Lower leg skin (tissue), 4 donors: ENCODE data around the gene NTSR1. TPM values are rescaled to one million over a fixed set of nuclear protein-coding genes. Genes with fewer than 3 reads are reported as not detected.

Experiments used
- DNase-seq, 2 donors: peaks; one replicate each; pipeline ENCODE4 v3.0.0-alpha.2; 2019; ENCODE audit warnings: low spot score in 2 of 2
- H3K4me3 ChIP-seq: fragments of 200-600 bp; sonication (generic); 2 replicates; pipeline ENCODE4 v1.5.1; 2017; ENCODE audit warnings: mild to moderate bottlenecking, low read depth; ENCODE audit not compliant: poor library complexity, severe bottlenecking
- POLR2A ChIP-seq, 2 donors: fragments of 450-650 bp; IDR thresholded peaks; one replicate each; pipeline ENCODE4 v1.6.1; 2016 to 2017; ENCODE audit warnings: antibody characterized with exemption in 2 of 2, mild to moderate bottlenecking in 1 of 2, moderate library complexity in 1 of 2
- WGBS, 2 donors: methylation state at CpG; one replicate each; pipeline ENCODE4 v1.1.5; 2018; 5-methylcytosine and 5-hydroxymethylcytosine counted together
- intact Hi-C: fragments of 100-400 bp; cut with DNase I; formaldehyde crosslinking; loops from one replicate; pipeline ENCODE4 v1.15.0; 2023; ENCODE audit warnings: low total_unique reads
- total RNA-seq, 4 donors: library from RNA; depleted of rRNA; stranded (reverse); fragments of >200 nt; gene quantifications; one replicate each; pipeline ENCODE4 v1.1.0, GENCODE V29; 2016
- TF ChIP-seq, protein P1 (sequence below), 3 donors: fragments of 450-650 bp; IDR thresholded peaks; one replicate each; pipeline ENCODE4 v1.5.1; 2016; ENCODE audit warnings: antibody characterized with exemption in 3 of 3, mild to moderate bottlenecking in 3 of 3, moderate library complexity in 2 of 3

The NTSR1 gene
- total RNA-seq, 4 donors from 2014 or later, result 0.07 to 0.61 (median 0.13) TPM; not detected in 1

- intact Hi-C loops, result no loop called here
- peak in 1 of 2 donors; percentile 54 for DNase-seq
- 36 to 55% methylated on average over 27 of the region's 27 CpGs for WGBS, 2 donors
- no peak overlapping the region for H3K4me3 ChIP-seq
- TF ChIP-seq POLR2A (IDR thresholded peaks at IDR 0.05), result no peak
- TF ChIP-seq, protein P1, sequence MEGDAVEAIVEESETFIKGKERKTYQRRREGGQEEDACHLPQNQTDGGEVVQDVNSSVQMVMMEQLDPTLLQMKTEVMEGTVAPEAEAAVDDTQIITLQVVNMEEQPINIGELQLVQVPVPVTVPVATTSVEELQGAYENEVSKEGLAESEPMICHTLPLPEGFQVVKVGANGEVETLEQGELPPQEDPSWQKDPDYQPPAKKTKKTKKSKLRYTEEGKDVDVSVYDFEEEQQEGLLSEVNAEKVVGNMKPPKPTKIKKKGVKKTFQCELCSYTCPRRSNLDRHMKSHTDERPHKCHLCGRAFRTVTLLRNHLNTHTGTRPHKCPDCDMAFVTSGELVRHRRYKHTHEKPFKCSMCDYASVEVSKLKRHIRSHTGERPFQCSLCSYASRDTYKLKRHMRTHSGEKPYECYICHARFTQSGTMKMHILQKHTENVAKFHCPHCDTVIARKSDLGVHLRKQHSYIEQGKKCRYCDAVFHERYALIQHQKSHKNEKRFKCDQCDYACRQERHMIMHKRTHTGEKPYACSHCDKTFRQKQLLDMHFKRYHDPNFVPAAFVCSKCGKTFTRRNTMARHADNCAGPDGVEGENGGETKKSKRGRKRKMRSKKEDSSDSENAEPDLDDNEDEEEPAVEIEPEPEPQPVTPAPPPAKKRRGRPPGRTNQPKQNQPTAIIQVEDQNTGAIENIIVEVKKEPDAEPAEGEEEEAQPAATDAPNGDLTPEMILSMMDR (IDR thresholded peaks at IDR 0.05), result no peak
Measured at GRCh38 chr20:62685781-62686555, 22.7 kb upstream of the NTSR1 start.

GRCh38 chr20:62686869-62687830 is 21.5 kb upstream of the NTSR1 start:
- intact Hi-C loops, result no loop called here
- no peak overlapping the region for H3K4me3 ChIP-seq
- 63 to 69% methylated on average over 26 to 35 of the region's 37 CpGs for WGBS, 2 donors
- TF ChIP-seq, protein P1 (IDR thresholded peaks at IDR 0.05), result no peak
- TF ChIP-seq POLR2A (IDR thresholded peaks at IDR 0.05), result no peak
- no peak for DNase-seq

- no peak for DNase-seq
- 79 to 89% methylated on average over 8 to 11 of the region's 11 CpGs for WGBS, 2 donors
- TF ChIP-seq, protein P1 (IDR thresholded peaks at IDR 0.05), result no peak
- no peak for TF ChIP-seq POLR2A (IDR thresholded peaks at IDR 0.05)
- no peak overlapping the region for H3K4me3 ChIP-seq
- intact Hi-C loops, result no loop called here
Measured at GRCh38 chr20:62688083-62688482, 20.6 kb upstream of the NTSR1 start.

GRCh38 chr20:62688855-62689460 is 19.7 kb upstream of the NTSR1 start:
- H3K4me3 ChIP-seq, result no peak overlapping the region
- intact Hi-C loops, result no loop called here
- TF ChIP-seq POLR2A (IDR thresholded peaks at IDR 0.05), result no peak
- TF ChIP-seq, protein P1 (IDR thresholded peaks at IDR 0.05), result no peak
- 78 to 83% methylated on average over 28 to 29 of the region's 29 CpGs for WGBS, 2 donors
- no peak for DNase-seq

DNA sequence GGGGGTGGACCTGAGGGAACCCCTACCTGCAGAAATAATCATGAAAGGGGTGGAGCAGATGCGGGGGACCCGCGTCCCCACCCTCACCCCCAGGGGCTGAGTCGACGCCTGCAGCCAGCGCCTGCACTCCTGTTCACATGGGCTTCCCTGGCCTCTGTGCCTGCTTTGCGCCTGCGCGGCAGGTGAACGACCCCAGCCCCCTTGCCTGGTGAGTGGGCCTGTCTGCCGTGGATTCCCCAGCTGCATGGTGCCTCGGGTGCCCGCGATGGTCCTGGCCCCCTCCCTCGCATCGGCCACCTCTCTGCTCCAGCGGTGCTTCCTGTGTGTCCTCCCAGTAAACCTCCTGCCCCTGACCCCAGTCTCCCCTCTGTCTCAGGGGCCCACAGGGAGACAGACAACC is 18.8 kb upstream of the NTSR1 start:
- no peak for TF ChIP-seq POLR2A (IDR thresholded peaks at IDR 0.05)
- TF ChIP-seq, protein P1 (IDR thresholded peaks at IDR 0.05), result no peak
- intact Hi-C loops, result no loop called here
- no peak overlapping the region for H3K4me3 ChIP-seq
- no peak for DNase-seq
- 83 to 85% methylated on average over 10 to 16 of the region's 17 CpGs for WGBS, 2 donors
